Trophoblast cell (in vitro differentiated cells and primary cell): Measurements from ENCODE around the gene CCDC112.
"Not testable (repeated sequence)": the region's sequence is repeated elsewhere in the genome, so short reads cannot be mapped to it uniquely, and the experiment has no call there.

Experiments used
- DNase-seq, 2 donors: peaks; one replicate each; pipeline ENCODE4 v3.0.0-alpha.2; 2016
- H2AFZ ChIP-seq: 2 replicates; pipeline ENCODE4 v1.6.1; 2013; ENCODE audit warnings: low read length, moderate library complexity, mild to moderate bottlenecking; ENCODE audit not compliant: insufficient read depth, poor library complexity
- H2AK5ac ChIP-seq: 2 replicates; pipeline ENCODE4 v1.6.1; 2013; ENCODE audit warnings: mild to moderate bottlenecking, low read length
- H2BK120ac ChIP-seq: 2 replicates; pipeline ENCODE4 v1.6.1; 2013; ENCODE audit warnings: low read length, mild to moderate bottlenecking, moderate library complexity; ENCODE audit not compliant: insufficient read depth, poor library complexity
- H2BK12ac ChIP-seq: 2 replicates; pipeline ENCODE4 v1.6.1; 2013; ENCODE audit warnings: mild to moderate bottlenecking, low read length, moderate library complexity
- H2BK5ac ChIP-seq: 2 replicates; pipeline ENCODE4 v1.6.1; 2013; ENCODE audit warnings: low read length, low read depth, moderate library complexity, mild to moderate bottlenecking; ENCODE audit not compliant: poor library complexity
- H3K14ac ChIP-seq: 2 replicates; pipeline ENCODE4 v1.6.1; 2013; ENCODE audit warnings: mild to moderate bottlenecking, low read length
- H3K18ac ChIP-seq: 2 replicates; pipeline ENCODE4 v1.6.1; 2013; ENCODE audit warnings: mild to moderate bottlenecking, low read length
- H3K23ac ChIP-seq: 2 replicates; pipeline ENCODE4 v1.6.1; 2013; ENCODE audit warnings: low read length
- H3K27ac ChIP-seq: 2 replicates; pipeline ENCODE4 v1.5.1; 2013; ENCODE audit warnings: low read depth, mild to moderate bottlenecking, inconsistent platforms, low read length, moderate library complexity
- H3K27me3 ChIP-seq: 2 replicates; pipeline ENCODE4 v1.6.1; 2013; ENCODE audit warnings: inconsistent platforms, mild to moderate bottlenecking, low read length, moderate library complexity; ENCODE audit not compliant: insufficient read depth
- H3K36me3 ChIP-seq, 2 experiments: 1 replicate in 1 of 2; 2 replicates in 1 of 2; pipeline ENCODE4 v1.6.1; 2013; ENCODE audit warnings: low read length in 2 of 2, mild to moderate bottlenecking in 2 of 2, moderate library complexity in 1 of 2; ENCODE audit not compliant: insufficient read depth in 2 of 2, control insufficient read depth in 1 of 2
- H3K4ac ChIP-seq: 2 replicates; pipeline ENCODE4 v1.6.1; 2013; ENCODE audit warnings: low read depth, mild to moderate bottlenecking, low read length, moderate library complexity
- H3K4me1 ChIP-seq, 2 experiments: 1 replicate in 1 of 2; 2 replicates in 1 of 2; pipeline ENCODE4 v1.6.1; 2013; ENCODE audit warnings: low read length in 2 of 2, mild to moderate bottlenecking in 2 of 2, moderate library complexity in 1 of 2; ENCODE audit not compliant: insufficient read depth in 2 of 2, control insufficient read depth in 1 of 2
- H3K4me2 ChIP-seq: 2 replicates; pipeline ENCODE4 v1.6.1; 2013; ENCODE audit warnings: inconsistent platforms, mild to moderate bottlenecking, low read length, moderate library complexity
- H3K4me3 ChIP-seq: 2 replicates; pipeline ENCODE4 v1.5.1; 2013; ENCODE audit warnings: mild to moderate bottlenecking, low read depth, low read length, inconsistent platforms
- H3K79me1 ChIP-seq: one replicate; pipeline ENCODE4 v1.6.1; 2013; ENCODE audit warnings: low read length
- H3K79me2 ChIP-seq: 2 replicates; pipeline ENCODE4 v1.6.1; 2013; ENCODE audit warnings: low read length, mild to moderate bottlenecking; ENCODE audit not compliant: control insufficient read depth, insufficient read depth, poor library complexity
- H3K9ac ChIP-seq: 2 replicates; pipeline ENCODE4 v1.6.1; 2013; ENCODE audit warnings: mild to moderate bottlenecking, low read length
- H3K9me3 ChIP-seq: 2 replicates; pipeline ENCODE4 v1.6.1; 2013; ENCODE audit warnings: low read depth, mild to moderate bottlenecking, control low read depth, inconsistent platforms, low read length; ENCODE audit not compliant: insufficient read depth
- H4K12ac ChIP-seq: 2 replicates; pipeline ENCODE4 v1.6.1; 2013; ENCODE audit warnings: low read depth, mild to moderate bottlenecking, low read length, moderate library complexity
- H4K8ac ChIP-seq: 2 replicates; pipeline ENCODE4 v1.6.1; 2013; ENCODE audit warnings: low read depth, mild to moderate bottlenecking, low read length, moderate library complexity
- H4K91ac ChIP-seq: one replicate; pipeline ENCODE4 v1.6.1; 2013; ENCODE audit warnings: low read depth, mild to moderate bottlenecking, low read length, moderate library complexity
- WGBS: extraction: QIAGEN DNeasy Blood & Tissue Kit; methylation state at CpG from one replicate; pipeline ENCODE4 v1.1.7; 2013; ENCODE audit warnings: missing lambda C conversion rate; ENCODE audit not compliant: insufficient read length, insufficient coverage; ENCODE audit errors: extremely low coverage; 5-methylcytosine and 5-hydroxymethylcytosine counted together

CCDC112 gene

GRCh38 chr5:115329475-115329874, 33.0 kb upstream of the CCDC112 start:
- Histone ChIP-seq H3K27ac (no peak overlapping the region), H2BK120ac (no peak overlapping the region), H3K9me3 (no peaks in the 10 kb centered on the region), H4K91ac (no peak overlapping the region), H2AFZ (no peak overlapping the region), H2AK5ac (no peak overlapping the region), H3K4ac (no peak overlapping the region), H3K23ac (no peak overlapping the region), H2BK5ac (no peak overlapping the region), H4K12ac (no peak overlapping the region), H3K79me1 (no peaks in the 10 kb centered on the region), H3K27me3 (no peaks in the 10 kb centered on the region), H4K8ac (no peak overlapping the region), H3K4me1 (no peaks in the 10 kb centered on the region), H2BK12ac (no peak overlapping the region), H3K36me3 (no peaks in the 10 kb centered on the region), H3K9ac (no peak overlapping the region), H3K79me2 (no peaks in the 10 kb centered on the region), H3K18ac (no peak overlapping the region), H3K4me2 (no peak overlapping the region), H3K14ac (no peak overlapping the region), H3K4me3 (no peak overlapping the region)
- no peak for DNase-seq
- no CpG with 5 or more reads among the region's 8 CpGs for WGBS

- not testable (repeated sequence) for H2BK12ac ChIP-seq, H3K4me2 ChIP-seq, H3K27ac ChIP-seq, H3K79me1 ChIP-seq, H2AFZ ChIP-seq, H3K18ac ChIP-seq, H3K9me3 ChIP-seq, H4K91ac ChIP-seq, H4K8ac ChIP-seq, H3K4ac ChIP-seq, H2AK5ac ChIP-seq, H3K36me3 ChIP-seq, H3K9ac ChIP-seq, DNase-seq, H3K27me3 ChIP-seq, H3K4me1 ChIP-seq, H3K23ac ChIP-seq, H2BK120ac ChIP-seq, H2BK5ac ChIP-seq, H3K79me2 ChIP-seq, H3K14ac ChIP-seq, H4K12ac ChIP-seq, H3K4me3 ChIP-seq
- WGBS, result no CpG with 5 or more reads among the region's 6 CpGs
Observed at GRCh38 chr5:115328617-115329274, 32.3 kb upstream of the CCDC112 start.

GRCh38 chr5:115325296-115325959, 29.0 kb upstream of the CCDC112 start:
- Histone ChIP-seq H4K91ac (no peak overlapping the region), H3K27me3 (no peaks in the 10 kb centered on the region), H3K79me1 (no peaks in the 10 kb centered on the region), H3K9ac (no peak overlapping the region), H2BK12ac (no peak overlapping the region), H3K4me3 (no peak overlapping the region), H4K8ac (no peak overlapping the region), H3K36me3 (no peaks in the 10 kb centered on the region), H2BK120ac (no peak overlapping the region), H3K18ac (no peak overlapping the region), H3K23ac (no peak overlapping the region), H3K4me2 (no peak overlapping the region), H3K4me1 (no peaks in the 10 kb centered on the region), H2AK5ac (no peak overlapping the region), H4K12ac (no peak overlapping the region), H3K79me2 (no peaks in the 10 kb centered on the region), H2AFZ (no peak overlapping the region), H2BK5ac (no peak overlapping the region), H3K27ac (no peak overlapping the region), H3K9me3 (no peaks in the 10 kb centered on the region), H3K14ac (no peak overlapping the region), H3K4ac (no peak overlapping the region)
- no CpG with 5 or more reads among the region's 3 CpGs for WGBS
- DNase-seq, result no peak

- Histone ChIP-seq H3K27ac (no peak overlapping the region), H3K9ac (no peak overlapping the region), H3K23ac (no peak overlapping the region), H2BK12ac (no peak overlapping the region), H2BK120ac (no peak overlapping the region), H2AFZ (no peak overlapping the region), H2BK5ac (no peak overlapping the region), H4K91ac (no peak overlapping the region), H3K14ac (no peak overlapping the region), H3K4ac (no peak overlapping the region), H3K4me3 (no peak overlapping the region), H3K36me3 (no peaks in the 10 kb centered on the region), H3K4me1 (no peaks in the 10 kb centered on the region), H3K18ac (no peak overlapping the region), H3K79me2 (no peaks in the 10 kb centered on the region), H3K9me3 (no peaks in the 10 kb centered on the region), H3K4me2 (no peak overlapping the region), H4K12ac (no peak overlapping the region), H3K79me1 (no peaks in the 10 kb centered on the region), H4K8ac (no peak overlapping the region), H2AK5ac (no peak overlapping the region), H3K27me3 (no peaks in the 10 kb centered on the region)
- no peak for DNase-seq
- WGBS, result no CpG with 5 or more reads among the region's 2 CpGs
Observed at GRCh38 chr5:115324021-115324420, 27.6 kb upstream of the CCDC112 start.
